Activated effector memory CD4-positive, alpha-beta T cell treated with Interleukin-2 at 50 U/mL for 16 hours (primary cell): ENCODE data around the gene NIN.
"Not testable (repeated sequence)": the region's sequence is repeated elsewhere in the genome, so short reads cannot be mapped to it uniquely, and the experiment has no call there.

Experiments used
- DNase-seq: peaks from one replicate; pipeline ENCODE4 v3.0.0-alpha.2; 2020

The NIN gene

GRCh38 chr14:50816395-50817047 is 14.4 kb downstream of the NIN start:
- DNase-seq: no peak

GRCh38 chr14:50815526-50815925 is 15.4 kb downstream of the NIN start:
- DNase-seq: not testable (repeated sequence)

- not testable (repeated sequence) for DNase-seq
These were observed 15.9 kb downstream of the NIN start for GRCh38 chr14:50815058-50815457.

- no peak for DNase-seq
These were observed 16.8 kb downstream of the NIN start for GRCh38 chr14:50814161-50814560.

GRCh38 chr14:50813544-50813863 is 17.5 kb downstream of the NIN start:
- DNase-seq: no peak

GRCh38 chr14:50812856-50813543 is 18.0 kb downstream of the NIN start:
- no peak for DNase-seq

- no peak for DNase-seq
These were observed 18.8 kb downstream of the NIN start for GRCh38 chr14:50812180-50812579.

GRCh38 chr14:50808053-50808452 is 22.9 kb downstream of the NIN start:
- no peak for DNase-seq

- DNase-seq: no peak
These were observed 24.6 kb downstream of the NIN start for GRCh38 chr14:50806241-50806933.

- DNase-seq: no peak
These were observed 25.6 kb downstream of the NIN start for GRCh38 chr14:50805396-50805795.

- DNase-seq: no peak
These were observed 26.7 kb downstream of the NIN start for GRCh38 chr14:50804181-50804721.

- no peak for DNase-seq
These were observed 29.3 kb downstream of the NIN start for GRCh38 chr14:50801706-50802105.

- DNase-seq: no peak
These were observed 30.9 kb downstream of the NIN start for GRCh38 chr14:50800032-50800431.

GRCh38 chr14:50798048-50798421 is 32.9 kb downstream of the NIN start:
- DNase-seq: no peak

- DNase-seq: no peak
These were observed 33.5 kb downstream of the NIN start for GRCh38 chr14:50797250-50798047.

- no peak for DNase-seq
These were observed 34.6 kb downstream of the NIN start for GRCh38 chr14:50796390-50796789.

GRCh38 chr14:50795909-50796308 is 35.1 kb downstream of the NIN start:
- DNase-seq: no peak

GRCh38 chr14:50795142-50795541 is 35.8 kb downstream of the NIN start:
- no peak for DNase-seq

GRCh38 chr14:50794068-50794645 is 36.8 kb downstream of the NIN start:
- DNase-seq: no peak

- no peak for DNase-seq
These were observed 38.3 kb downstream of the NIN start for GRCh38 chr14:50792634-50793068.

- no peak for DNase-seq
These were observed 38.9 kb downstream of the NIN start for GRCh38 chr14:50792051-50792477.

- no peak for DNase-seq
These were observed 39.8 kb downstream of the NIN start for GRCh38 chr14:50791201-50791600.

- no peak for DNase-seq
These were observed 40.4 kb downstream of the NIN start for GRCh38 chr14:50790589-50790988.
